IPS-11a (cell line): ENCODE results near the gene QSER1.
"Not testable (repeated sequence)": the region's sequence is repeated elsewhere in the genome, so short reads cannot be mapped to it uniquely, and the experiment has no call there.

Experiments used
- H3K4me3 ChIP-seq: one replicate; pipeline ENCODE4 v1.5.1; 2013; ENCODE audit warnings: low read depth, low read length, control low read depth

QSER1 gene

GRCh38 chr11:32991898-32992297 lies 99.3 kb downstream of the QSER1 start:
- no peak overlapping the region for H3K4me3 ChIP-seq

GRCh38 chr11:33000181-33000580 lies 107.6 kb downstream of the QSER1 start:
- no peak overlapping the region for H3K4me3 ChIP-seq

GRCh38 chr11:33001281-33001680 lies 108.7 kb downstream of the QSER1 start:
- H3K4me3 ChIP-seq: no peak overlapping the region

GRCh38 chr11:33001751-33002542 lies 109.3 kb downstream of the QSER1 start:
- H3K4me3 ChIP-seq: no peak overlapping the region

- no peak overlapping the region for H3K4me3 ChIP-seq
Measured at GRCh38 chr11:33005175-33005574, 112.6 kb downstream of the QSER1 start.

- no peak overlapping the region for H3K4me3 ChIP-seq
Measured at GRCh38 chr11:33006010-33006409, 113.4 kb downstream of the QSER1 start.

GRCh38 chr11:33013755-33014154 lies 121.1 kb downstream of the QSER1 start:
- H3K4me3 ChIP-seq: no peak overlapping the region

- peak within 1 kb of the TSS; percentile 50 for H3K4me3 ChIP-seq
Measured at GRCh38 chr11:33015621-33016551, 123.3 kb downstream of the QSER1 start, which contains the start of gene DEPDC7. DEPDC7 (plus strand) TSS chr11:33015878; CDS start chr11:33015956, 78 bp downstream.

- peak overlapping the region; percentile 50 for H3K4me3 ChIP-seq
Measured at GRCh38 chr11:33016654-33017053, 124.0 kb downstream of the QSER1 start.

- no peak overlapping the region for H3K4me3 ChIP-seq
Measured at GRCh38 chr11:33017478-33017877, 124.9 kb downstream of the QSER1 start.

- H3K4me3 ChIP-seq: no peak overlapping the region
Measured at GRCh38 chr11:33017965-33018364, 125.4 kb downstream of the QSER1 start.

- no peak overlapping the region for H3K4me3 ChIP-seq
Measured at GRCh38 chr11:33018840-33019239, 126.2 kb downstream of the QSER1 start.

- no peak overlapping the region for H3K4me3 ChIP-seq
Measured at GRCh38 chr11:33021501-33021900, 128.9 kb downstream of the QSER1 start.

- no peak overlapping the region for H3K4me3 ChIP-seq
Measured at GRCh38 chr11:33021937-33022336, 129.3 kb downstream of the QSER1 start.

GRCh38 chr11:33025339-33025722 lies 132.7 kb downstream of the QSER1 start:
- no peak overlapping the region for H3K4me3 ChIP-seq

GRCh38 chr11:33027233-33027632 lies 134.6 kb downstream of the QSER1 start:
- H3K4me3 ChIP-seq: no peak overlapping the region

GRCh38 chr11:33027846-33028536 lies 135.4 kb downstream of the QSER1 start:
- no peak overlapping the region for H3K4me3 ChIP-seq

- no peak overlapping the region for H3K4me3 ChIP-seq
Measured at GRCh38 chr11:33028537-33028914, 135.9 kb downstream of the QSER1 start.

- not testable (repeated sequence) for H3K4me3 ChIP-seq
Measured at GRCh38 chr11:33029218-33029617, 136.6 kb downstream of the QSER1 start.
